Activated CD8-positive, alpha-beta memory T cell treated with anti-CD3 and anti-CD28 coated beads for 36 hours (primary cell): ENCODE measurements around the gene PRMT7. TPM values are rescaled to one million over a fixed set of nuclear protein-coding genes. Genes with fewer than 3 reads are reported as not detected.

ENCODE experiments used
- CTCF ChIA-PET: fragments of 350-600 bp; sonication (Branson Sonifier 250); formaldehyde crosslinking; loops from one replicate; lab custom pipeline; 2021; ENCODE audit warnings: antibody characterized with exemption; lab: Charles Lee
- POLR2A ChIA-PET: fragments of 350-600 bp; sonication (Branson Sonifier 250); formaldehyde crosslinking; loops from one replicate; lab custom pipeline; 2021; ENCODE audit warnings: antibody characterized with exemption; lab: Charles Lee
- total RNA-seq, 2 experiments: library from RNA; stranded (reverse); gene quantifications; one replicate each; pipeline ENCODE4 v1.2.3, GENCODE V29; 2021

Gene PRMT7
- total RNA-seq, 2 experiments from 2014 or later = 60.2 to 62.9 TPM

- ChIA-PET POLR2A (interaction anchor here (0.5 to 0.6 kb wide), 2 partner anchors 111 to 780 kb away, joined by 3 to 4 read pairs; no protein-coding TSS in a partner anchor), CTCF (no interaction called here)
Measured at GRCh38 chr16:68349838-68350410, 39.1 kb downstream of the PRMT7 start.

GRCh38 chr16:68350813-68351350 lies 40.1 kb downstream of the PRMT7 start:
- CTCF ChIA-PET = no interaction called here
- POLR2A ChIA-PET = no interaction called here

GRCh38 chr16:68351463-68351862 lies 40.6 kb downstream of the PRMT7 start:
- POLR2A ChIA-PET = no interaction called here
- CTCF ChIA-PET = no interaction called here

GRCh38 chr16:68351991-68352431 lies 41.2 kb downstream of the PRMT7 start:
- ChIA-PET CTCF (no interaction called here), POLR2A (no interaction called here)

GRCh38 chr16:68353366-68353765 lies 42.5 kb downstream of the PRMT7 start:
- ChIA-PET CTCF (interaction anchor here (1.5 kb wide), 1 partner anchor 92 kb away, joined by 4 read pairs; no protein-coding TSS in a partner anchor), POLR2A (no interaction called here)

GRCh38 chr16:68354816-68355215 lies 44.0 kb downstream of the PRMT7 start:
- ChIA-PET POLR2A (no interaction called here), CTCF (interaction anchor here (3.5 kb wide), 1 partner anchor 12 kb away, joined by 18 read pairs; no protein-coding TSS in a partner anchor)

- CTCF ChIA-PET = interaction anchor here (0.9 to 3.5 kb wide), 8 partner anchors 11 to 165 kb away, joined by 3 to 18 read pairs (median 4); partner anchors contain the start of gene SLC7A6
- POLR2A ChIA-PET = no interaction called here
Measured at GRCh38 chr16:68355447-68356248, 44.8 kb downstream of the PRMT7 start.

- POLR2A ChIA-PET = no interaction called here
- CTCF ChIA-PET = interaction anchor here (0.6 to 3.5 kb wide), 9 partner anchors 11 to 327 kb away, joined by 3 to 18 read pairs (median 5); partner anchors contain the start of gene SLC7A6
Measured at GRCh38 chr16:68356249-68356918, 45.6 kb downstream of the PRMT7 start.

GRCh38 chr16:68356919-68357286 lies 46.1 kb downstream of the PRMT7 start:
- ChIA-PET POLR2A (no interaction called here), CTCF (interaction anchor here (0.6 to 3.5 kb wide), 8 partner anchors 10 to 327 kb away, joined by 3 to 18 read pairs (median 5); partner anchors contain the start of gene SLC7A6)

- POLR2A ChIA-PET = no interaction called here
Measured at GRCh38 chr16:68357521-68357922, 46.7 kb downstream of the PRMT7 start.

GRCh38 chr16:68357923-68358322 lies 47.1 kb downstream of the PRMT7 start:
- ChIA-PET CTCF (interaction anchor here (2.7 to 3.5 kb wide), 2 partner anchors 9 to 163 kb away, joined by 9 to 18 read pairs; no protein-coding TSS in a partner anchor), POLR2A (no interaction called here)

More at GRCh38 chr16:68357521-68357922, 46.7 kb downstream of the PRMT7 start:
- CTCF ChIA-PET = interaction anchor here (1.0 to 3.5 kb wide), 4 partner anchors 9 to 163 kb away, joined by 3 to 18 read pairs (median 9); partner anchors contain the start of gene SLC7A6

GRCh38 chr16:68358951-68359350 lies 48.1 kb downstream of the PRMT7 start:
- ChIA-PET POLR2A (interaction anchor here (0.5 kb wide), 1 partner anchor 9 kb away, joined by 3 read pairs; no protein-coding TSS in a partner anchor), CTCF (interaction anchor here (1.7 kb wide), 1 partner anchor 10 kb away, joined by 7 read pairs; no protein-coding TSS in a partner anchor)

GRCh38 chr16:68359398-68360191 lies 48.8 kb downstream of the PRMT7 start:
- POLR2A ChIA-PET = no interaction called here
- CTCF ChIA-PET = interaction anchor here (1.7 kb wide), 1 partner anchor 9 kb away, joined by 7 read pairs; no protein-coding TSS in a partner anchor

GRCh38 chr16:68360547-68360946 lies 49.7 kb downstream of the PRMT7 start:
- ChIA-PET POLR2A (no interaction called here), CTCF (interaction anchor here (1.7 kb wide), 1 partner anchor 8 kb away, joined by 7 read pairs; no protein-coding TSS in a partner anchor)

GRCh38 chr16:68360956-68361355 lies 50.1 kb downstream of the PRMT7 start:
- ChIA-PET CTCF (interaction anchor here (1.7 kb wide), 1 partner anchor 8 kb away, joined by 7 read pairs; no protein-coding TSS in a partner anchor), POLR2A (no interaction called here)

- POLR2A ChIA-PET = no interaction called here
- CTCF ChIA-PET = no interaction called here
Measured at GRCh38 chr16:68361485-68361884, 50.7 kb downstream of the PRMT7 start.

GRCh38 chr16:68362262-68362913 lies 51.6 kb downstream of the PRMT7 start:
- CTCF ChIA-PET = no interaction called here
- POLR2A ChIA-PET = no interaction called here
